ENCODE data around the gene HSPA6. TPM values are rescaled to one million over a fixed set of nuclear protein-coding genes. Genes with fewer than 3 reads are reported as not detected.
"Not testable (repeated sequence)": the region's sequence is repeated elsewhere in the genome, so short reads cannot be mapped to it uniquely, and the experiment has no call there.

Gene HSPA6
- total RNA-seq, 1 donor from 2014 or later = 1.9 TPM

GRCh38 chr1:161530671-161531641, 6.6 kb downstream of the HSPA6 start:
- intact Hi-C loops (cut with DNase I) = not testable (repeated sequence)
- DNase-seq (ENCODE audit: low spot score) = peak; percentile 87

DNA sequence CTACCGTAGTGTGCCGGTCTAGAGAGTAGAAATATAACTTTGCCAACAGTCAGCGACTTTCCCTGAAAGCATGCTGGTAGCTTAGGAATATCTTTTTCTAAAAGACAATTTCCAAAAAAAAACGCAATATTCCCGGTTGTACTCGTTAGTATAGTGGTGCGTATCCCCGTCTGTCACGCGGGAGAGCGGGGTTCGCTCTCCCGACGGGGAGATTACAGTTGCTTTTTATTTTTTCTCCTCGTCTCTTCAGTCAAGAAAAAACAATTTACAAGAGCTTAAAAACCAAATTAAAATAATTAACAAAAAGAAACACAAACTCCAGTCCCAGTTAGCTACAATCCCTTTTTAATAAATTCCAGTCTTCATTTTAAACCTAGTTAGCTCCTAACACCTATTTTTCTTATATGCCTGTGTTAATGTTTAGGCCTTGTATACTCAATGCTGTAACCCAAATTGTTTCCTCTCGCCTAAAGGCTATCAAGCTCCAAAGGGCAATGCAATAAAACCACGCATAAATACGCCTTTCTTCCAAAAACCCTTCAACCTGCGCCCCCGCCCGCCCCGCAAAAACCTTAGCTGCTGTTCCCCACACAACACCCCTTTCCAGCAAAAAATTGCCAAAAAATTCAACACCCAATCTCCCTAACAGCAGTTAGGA, 7.8 kb downstream of the HSPA6 start:
- intact Hi-C loops (cut with DNase I) = no loop called here
- no peak for DNase-seq (ENCODE audit: low spot score)

DNA sequence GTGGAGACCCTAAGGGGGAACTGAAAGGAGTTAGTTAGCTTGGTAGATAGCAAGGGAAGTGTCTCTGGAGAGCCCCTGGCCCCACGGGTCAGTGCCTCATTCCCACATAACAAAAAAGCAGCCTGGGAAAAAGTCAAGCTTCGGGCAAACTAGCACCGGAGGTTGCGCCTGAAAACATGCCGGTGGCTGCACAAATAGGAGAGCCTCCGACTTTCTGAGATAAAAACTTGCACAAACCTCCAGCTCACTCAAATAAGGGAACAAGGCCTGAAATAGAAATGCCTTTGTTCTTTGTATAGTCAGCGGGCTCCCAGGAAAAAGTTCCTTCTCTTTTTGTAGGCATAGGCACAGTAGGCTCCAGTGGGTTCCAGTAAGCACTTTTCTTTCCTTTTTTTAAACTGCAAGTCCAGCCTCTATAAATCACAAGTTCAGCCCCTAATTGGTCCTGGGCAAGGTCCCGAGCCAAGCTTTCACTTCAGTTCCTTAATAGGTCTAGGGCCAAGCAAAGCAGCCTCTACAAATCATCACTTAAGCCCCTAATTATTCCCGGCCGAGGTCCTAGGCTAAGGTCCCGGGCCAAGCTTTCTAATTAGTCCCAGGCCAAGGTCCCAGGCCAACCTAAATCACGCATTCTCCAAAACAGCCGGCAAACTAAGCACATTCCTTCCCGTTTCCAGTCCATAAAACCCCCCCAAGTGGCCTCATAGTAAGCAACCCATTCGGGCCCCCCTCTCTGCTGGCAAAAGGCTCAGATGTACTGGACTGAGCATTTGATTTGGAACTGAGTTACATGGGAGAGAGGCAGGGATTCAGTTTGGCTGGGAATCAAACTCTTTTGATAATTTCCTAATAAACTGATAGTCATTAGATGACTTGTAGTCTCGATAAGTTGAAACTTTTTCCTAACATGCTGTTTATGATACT, 8.6 kb downstream of the HSPA6 start:
- DNase-seq (ENCODE audit: low spot score); intact Hi-C loops (cut with DNase I): not testable (repeated sequence)

- intact Hi-C loops (cut with DNase I); DNase-seq (ENCODE audit: low spot score): not testable (repeated sequence)
Observed at GRCh38 chr1:161537068-161537669, 12.8 kb downstream of the HSPA6 start.

DNA sequence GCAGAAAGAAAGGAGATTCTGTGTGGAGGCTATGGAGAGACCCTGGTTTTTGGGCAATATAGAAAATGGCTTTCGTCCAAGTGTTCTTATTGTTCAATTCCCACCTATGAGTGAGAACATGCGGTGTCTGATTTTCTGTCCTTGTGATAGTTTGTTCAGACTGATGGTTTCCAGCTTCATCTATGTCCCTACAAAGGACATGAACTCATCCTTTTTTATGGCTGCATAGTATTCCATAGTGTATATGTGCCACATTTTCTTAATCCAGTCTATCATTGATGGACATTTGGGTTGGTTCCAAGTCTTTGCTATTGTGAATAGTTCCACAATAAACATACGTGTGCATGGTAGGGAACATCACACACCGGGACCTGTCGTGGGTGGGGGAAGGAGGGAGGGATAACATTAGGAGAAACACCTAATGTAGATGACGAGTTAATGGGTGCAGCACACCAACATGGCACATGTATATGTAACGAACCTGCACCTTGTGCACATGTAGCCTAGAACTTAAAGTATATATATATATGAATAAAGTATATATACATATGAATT, 14.7 kb downstream of the HSPA6 start:
- intact Hi-C loops (cut with DNase I); DNase-seq (ENCODE audit: low spot score): not testable (repeated sequence)

DNA sequence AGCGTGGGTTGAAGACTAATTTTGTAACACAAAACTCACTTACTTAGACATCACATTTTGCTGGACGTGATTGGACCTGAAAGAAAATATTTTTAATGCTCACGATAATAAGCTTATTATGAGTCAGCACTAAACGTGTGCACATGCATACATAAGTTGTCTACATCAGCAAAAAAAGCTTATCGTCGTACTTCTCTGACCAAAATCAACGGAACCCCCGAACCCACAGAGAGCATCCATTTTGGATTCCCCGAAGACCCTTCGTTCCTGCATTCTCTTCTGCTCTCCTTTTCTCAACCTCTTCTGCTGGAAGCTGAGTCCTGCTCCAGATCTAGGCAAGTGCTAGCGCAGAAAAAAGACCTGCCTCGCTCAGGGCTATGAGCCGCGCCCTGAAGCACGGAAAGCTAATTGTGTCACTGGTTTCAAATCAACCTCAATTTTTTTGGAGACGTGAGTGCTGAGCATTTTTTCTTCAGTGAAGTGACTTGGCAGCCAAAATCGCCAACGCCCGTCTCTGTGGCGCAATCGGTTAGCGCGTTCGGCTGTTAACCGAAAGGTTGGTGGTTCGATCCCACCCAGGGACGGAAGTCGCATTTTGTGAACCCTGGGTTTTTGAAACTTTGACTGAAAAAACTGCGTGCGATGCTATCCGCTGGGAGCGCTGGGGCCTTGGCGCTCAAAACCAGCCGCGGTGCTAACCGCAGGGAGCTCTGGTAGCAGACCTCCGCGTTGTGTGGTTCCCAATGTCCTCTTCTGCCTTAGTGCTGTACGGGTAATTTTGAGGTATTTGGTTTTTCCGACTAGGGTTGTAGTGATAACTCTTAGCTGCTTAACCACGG, 15.6 kb downstream of the HSPA6 start:
- intact Hi-C loops (cut with DNase I); DNase-seq (ENCODE audit: low spot score): not testable (repeated sequence)

GRCh38 chr1:161540570-161540960, 16.2 kb downstream of the HSPA6 start:
- DNase-seq (ENCODE audit: low spot score); intact Hi-C loops (cut with DNase I): not testable (repeated sequence)

DNA sequence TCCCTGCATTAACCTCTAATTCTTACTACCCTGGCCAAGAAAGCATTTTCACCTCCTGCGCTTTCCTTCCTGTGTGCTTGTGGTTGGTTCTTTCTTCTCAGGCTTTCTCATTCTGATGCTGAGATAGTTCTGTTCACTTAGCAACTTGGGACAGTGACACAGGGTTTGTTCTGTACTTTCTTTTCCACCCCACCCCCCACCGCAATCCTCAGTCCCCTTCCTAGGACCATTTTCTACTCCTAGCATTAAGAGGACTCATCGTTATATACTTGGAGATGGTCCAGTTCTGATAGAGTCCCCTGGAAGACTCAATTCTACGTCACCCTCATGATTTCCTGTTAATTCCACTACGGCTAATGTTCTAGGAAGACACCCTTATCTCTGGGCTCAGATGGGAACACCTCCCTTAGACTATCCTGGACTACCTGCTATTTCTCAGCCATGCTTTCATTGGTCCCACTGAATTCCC, 17.8 kb downstream of the HSPA6 start:
- intact Hi-C loops (cut with DNase I); DNase-seq (ENCODE audit: low spot score): not testable (repeated sequence)

GRCh38 chr1:161543125-161543524, 18.8 kb downstream of the HSPA6 start:
- DNase-seq (ENCODE audit: low spot score); intact Hi-C loops (cut with DNase I): not testable (repeated sequence)

GRCh38 chr1:161545005-161545731, 20.8 kb downstream of the HSPA6 start:
- DNase-seq (ENCODE audit: low spot score); intact Hi-C loops (cut with DNase I): not testable (repeated sequence)

GRCh38 chr1:161547995-161548741, 23.8 kb downstream of the HSPA6 start:
- DNase-seq (ENCODE audit: low spot score); intact Hi-C loops (cut with DNase I): not testable (repeated sequence)

GRCh38 chr1:161548749-161549406, 24.5 kb downstream of the HSPA6 start:
- intact Hi-C loops (cut with DNase I); DNase-seq (ENCODE audit: low spot score): not testable (repeated sequence)

DNA sequence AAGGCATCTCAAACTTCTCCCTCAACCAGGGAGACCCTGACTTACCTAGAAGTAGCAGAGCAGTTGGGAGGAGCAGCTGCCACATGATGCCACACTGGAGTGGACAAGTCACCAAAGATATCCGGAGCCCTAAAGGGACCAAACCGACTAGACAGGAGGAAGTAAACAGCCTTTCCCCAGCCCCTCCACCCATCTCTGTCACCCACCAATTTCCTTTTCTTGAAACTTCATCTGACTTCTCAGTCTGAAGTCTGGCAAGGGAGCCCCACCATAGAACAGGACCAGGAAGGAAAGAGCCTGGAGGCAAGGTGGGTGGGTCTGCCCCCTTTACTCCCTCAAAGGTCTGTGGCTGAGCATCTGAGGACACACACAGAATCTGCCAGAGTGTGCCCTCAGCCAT, 25.3 kb downstream of the HSPA6 start, which contains the start of gene FCGR3A:
Gene FCGR3A, minus strand, starts transcription at position 167 of the 400 bp plus-strand sequence. Its CDS starts 82 bp downstream, at position 85.
- intact Hi-C loops (cut with DNase I) = no loop called here

DNA sequence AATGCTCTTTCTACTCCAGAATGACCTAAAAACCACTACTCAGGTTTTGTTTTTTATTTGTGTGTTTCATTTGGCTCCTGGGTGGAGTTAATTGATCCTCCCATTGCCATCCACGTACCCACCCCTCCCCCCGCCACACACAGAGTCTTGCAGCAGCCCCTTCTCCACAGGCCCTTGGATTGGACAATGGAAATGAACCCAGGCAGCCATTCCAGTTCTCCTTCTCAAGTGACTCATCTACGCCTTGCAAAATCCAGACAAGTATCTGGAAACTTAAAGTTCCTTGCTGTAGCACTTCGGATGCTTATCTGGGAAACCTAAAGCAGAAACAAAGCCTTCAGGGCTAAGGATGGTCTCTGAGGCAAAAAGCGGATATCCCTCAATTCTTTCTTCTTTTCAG, 26.6 kb downstream of the HSPA6 start:
- intact Hi-C loops (cut with DNase I); DNase-seq (ENCODE audit: low spot score): not testable (repeated sequence)

More for the DNA sequence above, 25.3 kb downstream of the HSPA6 start, which contains the start of gene FCGR3A:
- DNase-seq (ENCODE audit: low spot score) = no peak

GRCh38 chr1:161553631-161554030, 29.3 kb downstream of the HSPA6 start:
- DNase-seq (ENCODE audit: low spot score); intact Hi-C loops (cut with DNase I): not testable (repeated sequence)

DNA sequence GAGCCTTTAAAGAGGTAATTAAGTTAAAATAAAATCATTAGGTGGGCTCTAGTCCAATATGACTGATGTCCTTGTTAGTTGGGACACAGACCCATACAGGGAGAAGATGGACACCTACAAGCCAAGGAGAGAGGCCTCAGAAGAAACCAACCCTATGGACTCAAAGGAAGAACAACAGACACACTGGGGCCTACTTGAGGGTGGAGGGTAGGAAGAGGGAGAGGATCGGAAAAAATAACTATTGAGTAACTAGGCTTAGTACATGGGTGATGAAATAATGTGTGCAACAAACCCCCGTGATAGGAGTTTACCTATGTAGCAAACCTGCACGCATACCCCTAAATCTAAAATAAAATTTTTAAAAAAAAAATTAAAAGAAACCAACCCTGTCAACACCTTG, 30.0 kb downstream of the HSPA6 start:
- intact Hi-C loops (cut with DNase I); DNase-seq (ENCODE audit: low spot score): not testable (repeated sequence)
